ENCODE data around the gene ABHD3.
"Not testable (repeated sequence)": the region's sequence is repeated elsewhere in the genome, so short reads cannot be mapped to it uniquely, and the experiment has no call there.

Gene ABHD3

DNA sequence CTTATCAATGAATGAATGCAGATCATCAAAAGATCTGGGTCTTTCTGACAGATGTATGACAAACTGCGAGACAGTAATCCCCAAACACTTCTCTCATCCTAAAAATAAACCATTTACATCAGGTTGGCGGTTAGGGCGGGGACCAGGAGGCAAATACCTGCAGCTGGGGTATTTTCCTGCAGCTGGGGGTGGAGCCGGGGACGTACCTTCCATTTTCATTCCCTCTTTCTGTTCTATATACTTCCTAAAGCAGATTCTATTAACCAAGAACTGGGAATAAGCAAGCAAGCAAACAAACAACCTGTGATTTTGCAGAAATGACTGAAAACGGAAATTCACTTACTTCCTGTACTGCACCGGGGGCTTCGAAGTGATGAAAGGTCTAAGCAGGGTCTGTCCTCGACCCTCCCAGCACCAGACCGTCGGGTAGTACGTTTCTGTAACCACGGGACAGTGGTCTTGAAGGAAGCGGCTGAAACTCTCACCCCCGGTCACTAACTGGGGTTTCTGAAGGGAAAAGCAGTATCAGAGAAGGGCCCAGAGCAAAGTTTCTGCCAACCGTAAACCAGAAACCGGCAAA lies 1.2 kb downstream of the ABHD3 start:
- DNase-seq (ENCODE audit: low spot score), result no peak

DNA sequence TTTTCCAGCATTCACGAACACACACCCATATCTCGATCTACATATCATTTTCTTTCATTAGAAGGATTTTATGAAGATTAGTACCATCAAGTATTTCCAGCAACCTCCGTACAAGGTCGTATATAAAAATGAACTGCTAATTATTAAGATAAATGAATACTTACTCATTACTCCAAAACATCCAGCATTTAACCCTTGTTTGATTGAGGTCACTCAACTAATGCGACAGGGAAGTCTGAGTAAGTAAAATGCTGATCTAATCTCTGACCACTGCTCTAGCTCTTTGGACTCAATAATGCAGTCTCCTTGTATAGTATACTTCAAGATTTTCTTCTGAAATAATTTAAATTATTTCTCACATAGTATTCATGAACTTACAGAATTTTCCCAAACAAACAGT lies 2.0 kb downstream of the ABHD3 start:
- no peak for DNase-seq (ENCODE audit: low spot score)

DNA sequence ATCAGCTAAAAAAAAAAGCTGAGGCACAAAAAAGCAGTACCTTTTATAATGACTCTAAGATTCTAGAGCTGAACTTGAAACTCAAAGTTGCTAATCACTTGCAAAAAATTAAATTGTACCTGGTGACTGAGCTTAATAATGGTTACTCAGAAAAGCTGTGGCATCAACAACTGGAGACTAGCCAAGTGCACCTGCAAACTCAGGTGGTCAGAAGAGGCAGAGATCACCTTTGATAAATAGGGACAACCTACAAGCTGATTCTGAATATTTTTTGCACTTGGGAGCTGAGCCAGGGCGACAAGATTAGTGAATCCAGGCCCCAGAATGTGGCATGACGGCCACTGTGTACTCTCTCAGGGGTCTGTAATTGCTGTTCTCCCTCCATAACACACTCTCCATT lies 3.0 kb downstream of the ABHD3 start:
- DNase-seq (ENCODE audit: low spot score), result no peak

DNA sequence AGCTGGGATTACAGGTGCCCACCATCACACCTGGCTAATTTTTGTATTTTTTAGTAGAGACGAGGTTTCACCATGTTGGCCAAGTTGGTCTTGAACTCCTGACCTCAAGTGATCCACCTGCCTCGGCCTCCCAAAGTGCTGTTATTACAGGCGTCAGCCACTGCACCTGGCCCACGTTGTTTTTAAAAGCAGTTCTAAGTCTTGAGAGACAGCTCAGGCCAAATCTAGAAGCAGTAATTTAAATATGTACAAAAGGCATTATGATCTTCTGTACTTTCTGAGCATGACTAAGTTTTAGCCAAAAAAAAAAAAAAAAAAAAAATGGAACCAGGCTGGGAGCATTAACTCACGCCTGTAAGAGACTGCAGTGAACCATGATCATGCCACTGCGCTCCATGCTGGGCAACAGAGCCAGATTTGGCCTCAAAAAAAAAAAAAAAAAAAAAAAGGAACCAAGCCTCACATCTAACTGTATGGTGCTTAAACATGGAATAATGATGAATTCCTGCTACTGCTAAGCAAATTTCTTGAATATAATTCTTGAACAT lies 4.0 kb downstream of the ABHD3 start:
- no peak for DNase-seq (ENCODE audit: low spot score)

DNA sequence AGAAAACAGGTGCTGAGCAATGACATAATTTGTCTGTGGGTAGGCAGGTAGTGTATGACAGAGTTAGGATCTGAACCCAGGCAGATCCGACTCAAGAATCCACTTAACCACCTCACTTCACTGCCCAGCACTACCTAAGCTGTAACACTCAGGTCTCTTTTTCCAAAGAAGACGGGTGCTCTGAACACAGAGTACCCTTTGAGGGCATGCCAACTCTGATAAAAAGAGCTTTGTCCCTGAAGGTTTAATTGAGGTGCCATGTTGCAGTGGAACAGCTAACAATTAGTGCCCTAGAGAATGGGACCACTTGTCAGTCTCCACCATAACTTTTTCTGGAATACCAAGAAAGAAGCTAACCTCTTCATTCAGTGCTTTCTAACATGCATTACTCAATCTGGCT lies 11.3 kb downstream of the ABHD3 start:
- DNase-seq (ENCODE audit: low spot score), result no peak

DNA sequence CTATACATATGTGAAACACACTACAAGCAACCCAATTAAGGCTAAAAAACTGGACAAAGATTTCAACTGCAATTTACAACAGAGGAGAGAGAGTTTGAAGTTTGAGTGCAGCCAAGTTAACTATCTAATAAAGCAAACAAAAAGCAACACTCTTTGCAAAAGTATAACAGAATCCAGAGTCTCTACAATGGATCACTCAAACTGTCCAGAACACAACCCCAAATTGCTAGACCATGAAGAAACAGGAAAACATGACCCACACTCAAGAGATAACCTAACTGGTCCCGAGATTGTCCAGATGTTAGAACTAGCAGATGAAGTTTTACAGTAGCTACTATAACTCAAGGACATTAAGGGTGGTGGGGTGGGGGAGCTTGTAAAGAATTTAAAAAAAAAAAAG lies 14.8 kb downstream of the ABHD3 start:
- no peak for DNase-seq (ENCODE audit: low spot score)

DNA sequence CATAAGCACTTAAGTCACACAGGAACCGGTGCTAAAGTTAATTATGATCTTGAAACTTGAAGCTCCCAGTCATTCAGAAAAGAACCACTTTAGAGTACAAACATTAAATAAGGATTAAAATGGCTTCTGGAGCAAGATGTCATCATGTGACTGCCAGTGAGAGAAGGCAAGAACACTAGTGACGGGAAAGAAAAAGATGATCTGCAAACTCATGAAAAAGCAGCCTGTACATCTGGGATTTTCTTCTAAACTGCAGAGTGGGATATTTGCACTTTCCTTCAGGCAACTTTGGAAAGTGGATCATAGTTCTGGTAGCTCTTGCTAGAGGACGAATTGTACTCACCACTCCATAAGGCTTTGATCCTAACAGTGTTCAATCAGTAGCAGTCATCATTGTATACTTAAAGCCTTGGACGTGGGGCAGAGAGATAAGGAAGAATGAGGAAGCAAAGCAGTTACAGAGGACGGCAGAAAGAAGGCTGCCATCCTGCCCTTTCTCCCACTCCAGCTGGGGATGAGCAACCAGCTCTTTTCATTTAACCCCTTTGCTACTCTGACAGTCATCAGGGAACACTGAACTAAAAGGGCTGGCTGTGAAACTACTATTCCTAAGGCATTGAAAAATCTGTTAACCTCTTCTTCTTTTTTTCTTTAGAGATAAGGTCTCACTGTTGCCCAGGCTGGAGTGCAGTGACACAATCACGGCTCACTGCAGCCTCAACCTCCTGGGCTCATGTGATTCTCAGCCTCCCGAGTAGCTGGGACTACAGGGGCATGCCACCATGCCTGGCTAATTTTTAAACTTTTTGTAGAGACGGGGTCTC lies 18.1 kb downstream of the ABHD3 start:
- peak; percentile 16 for DNase-seq (ENCODE audit: low spot score)

DNA sequence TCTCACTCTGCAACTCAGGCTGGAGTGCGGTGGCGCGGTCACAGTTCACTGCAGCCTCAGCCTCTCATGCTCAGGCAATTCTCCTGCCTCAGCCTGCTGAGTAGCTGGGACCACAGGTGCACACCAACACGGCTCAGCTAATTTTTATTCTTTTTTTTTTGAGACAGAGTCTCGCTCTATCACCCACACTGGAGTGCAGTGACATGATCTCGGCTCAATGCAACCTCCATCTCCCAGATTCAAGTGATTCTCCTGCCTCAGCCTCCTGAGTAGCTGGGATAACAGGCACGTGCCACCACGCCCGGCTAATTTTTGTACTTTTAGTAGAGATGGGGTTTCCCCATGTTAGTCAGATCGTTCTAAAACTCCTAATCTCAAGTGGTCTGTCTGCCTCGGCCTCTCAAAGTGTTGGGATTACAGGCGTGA lies 19.0 kb downstream of the ABHD3 start:
- DNase-seq (ENCODE audit: low spot score), result not testable (repeated sequence)

DNA sequence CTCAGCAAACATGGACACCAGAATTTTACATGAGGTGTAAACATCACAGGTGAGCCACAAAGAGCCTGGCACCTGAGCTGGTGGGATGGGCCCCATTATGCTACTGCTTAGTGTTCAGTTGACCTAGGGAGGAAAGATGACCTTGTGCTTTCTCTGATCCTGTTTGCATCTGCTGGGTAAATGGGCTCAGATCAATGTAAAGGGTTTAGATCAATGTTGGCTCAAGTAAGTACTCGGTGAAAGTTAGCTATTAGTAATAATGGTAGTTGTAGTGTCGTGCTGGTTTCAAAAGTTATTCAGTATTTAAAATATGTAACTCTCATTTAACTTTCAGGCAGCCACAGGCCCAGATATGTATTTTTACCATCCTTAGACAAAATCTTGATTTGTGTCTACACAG lies 19.8 kb downstream of the ABHD3 start:
- no peak for DNase-seq (ENCODE audit: low spot score)

DNA sequence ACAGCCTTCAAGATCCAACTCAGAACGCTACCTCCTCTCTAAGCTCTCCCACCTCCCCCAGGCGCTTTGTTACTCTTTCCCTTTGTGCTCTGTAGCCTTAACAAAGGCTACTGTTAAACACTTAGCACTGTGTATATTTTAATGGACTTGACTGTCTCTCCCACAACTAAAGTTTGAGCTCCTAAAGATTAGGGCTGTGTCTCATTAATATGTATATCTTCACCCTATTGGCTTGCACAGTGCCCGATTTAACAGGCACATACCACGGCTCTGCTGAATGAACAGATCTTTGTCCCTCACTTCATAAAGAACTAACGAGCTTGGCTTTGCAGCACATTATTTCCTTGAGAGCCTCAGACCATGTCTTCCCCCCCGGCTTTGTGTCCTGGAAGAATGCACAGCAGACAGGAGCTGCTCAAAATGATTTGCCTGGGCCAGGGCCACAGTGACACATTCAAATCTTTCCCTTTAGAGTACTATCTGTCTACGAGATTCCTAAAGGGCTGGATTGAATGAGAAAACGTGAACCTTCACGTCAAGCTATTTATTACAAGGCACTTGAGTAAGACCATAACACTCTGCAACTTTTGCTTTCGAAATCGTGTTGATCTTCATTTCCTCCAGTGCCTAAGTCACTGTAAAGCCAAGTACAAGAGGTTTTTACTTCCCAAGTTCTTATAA lies 22.1 kb downstream of the ABHD3 start:
- DNase-seq (ENCODE audit: low spot score), result peak; percentile 57

DNA sequence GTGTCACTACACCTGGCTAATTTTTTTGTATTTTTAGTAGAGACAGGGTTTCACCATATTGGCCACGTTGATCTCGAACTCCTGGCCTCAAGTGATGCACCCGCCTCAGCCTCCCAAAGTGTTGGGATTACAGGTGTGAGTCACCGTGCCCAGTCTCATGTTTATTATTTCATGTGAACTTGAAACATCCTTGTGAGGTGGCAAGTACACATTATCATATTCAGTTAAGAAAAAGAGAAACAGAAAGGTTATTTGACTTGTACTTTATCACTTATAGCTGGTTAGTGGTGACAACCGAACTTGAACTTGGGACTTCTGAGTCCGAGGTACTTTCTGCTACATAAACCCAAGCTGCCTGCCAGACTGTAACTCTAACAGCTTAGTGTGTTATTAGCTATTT lies 24.4 kb downstream of the ABHD3 start:
- no peak for DNase-seq (ENCODE audit: low spot score)

DNA sequence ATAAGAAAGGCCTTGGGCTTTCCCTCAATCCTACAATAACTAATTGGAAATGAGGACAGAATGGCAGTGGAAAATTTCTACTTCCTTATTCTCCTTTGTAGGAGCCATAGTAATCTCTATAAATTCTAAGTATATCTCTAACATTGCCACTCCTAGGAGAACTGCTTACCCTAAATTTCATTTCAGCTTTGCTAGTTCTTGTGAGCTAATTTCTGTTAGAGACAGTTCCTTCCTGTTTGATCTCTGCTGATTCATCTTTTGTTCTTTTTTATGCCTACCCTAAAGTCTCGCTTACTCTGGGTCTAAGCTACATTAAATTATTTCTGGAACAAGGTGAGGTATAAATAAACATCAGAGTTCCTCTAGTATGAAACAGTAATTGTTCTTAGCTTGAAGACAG lies 25.7 kb downstream of the ABHD3 start:
- no peak for DNase-seq (ENCODE audit: low spot score)

DNA sequence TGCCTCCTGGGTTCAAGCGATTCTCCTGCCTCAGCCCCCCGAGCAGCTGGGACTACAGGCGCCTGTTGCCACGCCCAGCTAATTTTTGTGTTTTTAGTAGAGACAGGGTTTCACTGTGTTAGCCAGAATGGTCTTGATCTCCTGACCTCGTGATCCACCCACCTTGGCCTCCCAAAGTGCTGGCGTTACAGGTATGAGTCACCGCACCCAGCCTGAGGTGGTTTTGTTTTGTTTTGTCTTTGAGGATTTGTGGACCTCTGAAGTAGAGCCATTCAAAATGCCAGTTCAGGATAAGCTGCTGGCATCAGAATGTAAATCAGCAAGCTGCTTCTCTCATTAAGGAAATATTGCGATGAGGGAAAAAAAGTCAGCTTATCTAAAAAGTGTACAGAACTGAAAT lies 29.2 kb downstream of the ABHD3 start:
- DNase-seq (ENCODE audit: low spot score), result not testable (repeated sequence)

DNA sequence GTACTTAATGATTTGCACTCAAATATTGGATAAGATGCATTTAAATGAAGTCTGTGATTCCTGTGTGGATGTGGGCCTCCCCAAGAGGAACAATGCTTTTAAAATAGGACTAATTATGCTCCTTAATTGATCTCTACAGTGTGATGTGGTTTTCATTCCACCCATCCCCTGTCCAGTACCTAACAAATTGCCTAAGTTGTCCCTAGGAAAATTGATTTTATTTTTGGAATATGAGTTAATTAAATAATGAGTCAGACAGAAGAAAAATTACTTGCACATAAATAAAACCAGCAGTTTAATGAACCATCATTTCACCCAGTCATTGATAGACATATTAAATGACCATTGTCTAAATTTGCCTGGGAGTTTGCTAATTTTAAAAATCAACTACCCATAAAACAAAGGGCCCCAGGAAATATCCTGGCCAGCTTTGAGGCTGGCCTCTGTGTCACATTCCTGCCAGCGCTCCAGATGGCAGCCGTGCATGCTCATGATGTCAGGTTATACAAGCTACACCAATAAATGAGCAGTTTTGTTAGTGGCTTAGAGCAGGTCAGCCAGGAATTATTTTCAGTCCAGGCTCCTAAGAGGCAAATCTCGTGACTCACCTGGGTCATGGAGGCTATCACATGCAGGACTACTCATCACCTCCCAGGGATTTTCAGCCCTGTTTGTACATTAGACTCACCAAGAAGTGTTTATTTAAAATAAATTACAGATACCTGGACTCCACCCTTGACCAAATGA lies 31.9 kb downstream of the ABHD3 start:
- peak; percentile 46 for DNase-seq (ENCODE audit: low spot score)

DNA sequence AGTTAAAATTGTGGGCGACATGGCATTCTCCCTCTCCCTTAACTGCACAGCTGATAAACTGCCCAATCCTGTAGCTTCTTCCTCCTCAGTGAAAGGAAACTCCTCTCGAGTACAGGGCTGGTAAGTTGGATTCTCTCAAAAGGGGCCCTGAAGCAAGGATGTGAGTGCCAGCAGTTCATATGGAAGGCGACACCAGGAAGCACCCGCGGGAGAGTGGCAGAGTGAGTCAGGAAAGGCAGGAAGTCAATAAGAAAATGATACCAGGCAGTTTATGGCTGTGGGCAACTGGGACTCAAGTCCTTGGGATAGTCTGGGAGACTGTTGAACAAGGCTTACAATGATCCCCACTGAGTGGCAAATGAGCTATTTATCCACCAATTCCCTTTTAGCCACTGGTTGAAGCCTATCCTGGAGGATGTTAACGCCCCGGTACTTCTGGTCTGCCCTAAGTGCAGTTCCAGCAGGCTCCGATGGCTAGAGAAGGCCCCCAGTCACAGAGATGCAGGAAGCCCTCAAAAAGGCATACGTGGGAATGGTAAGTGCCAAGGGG lies 34.8 kb downstream of the ABHD3 start:
- DNase-seq (ENCODE audit: low spot score), result no peak

DNA sequence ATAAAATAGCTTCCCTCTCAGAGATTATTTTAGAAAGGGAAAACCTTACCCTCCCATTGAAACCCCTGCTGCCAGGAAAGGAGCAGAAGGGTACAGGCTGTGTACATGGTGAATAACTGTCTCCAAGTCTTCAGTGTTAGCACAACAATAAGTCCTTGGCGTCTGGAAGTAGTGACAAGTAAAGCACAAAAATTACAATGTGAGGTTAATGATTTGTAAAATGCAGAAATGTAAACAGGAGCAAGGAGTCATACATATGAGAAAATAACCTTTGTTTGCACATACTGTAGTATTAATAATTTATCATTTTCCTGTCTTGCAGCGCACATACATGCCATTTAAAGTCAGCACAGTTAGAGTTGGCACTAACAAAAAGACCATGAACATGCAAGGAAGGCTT lies 40.5 kb downstream of the ABHD3 start:
- DNase-seq (ENCODE audit: low spot score), result no peak

DNA sequence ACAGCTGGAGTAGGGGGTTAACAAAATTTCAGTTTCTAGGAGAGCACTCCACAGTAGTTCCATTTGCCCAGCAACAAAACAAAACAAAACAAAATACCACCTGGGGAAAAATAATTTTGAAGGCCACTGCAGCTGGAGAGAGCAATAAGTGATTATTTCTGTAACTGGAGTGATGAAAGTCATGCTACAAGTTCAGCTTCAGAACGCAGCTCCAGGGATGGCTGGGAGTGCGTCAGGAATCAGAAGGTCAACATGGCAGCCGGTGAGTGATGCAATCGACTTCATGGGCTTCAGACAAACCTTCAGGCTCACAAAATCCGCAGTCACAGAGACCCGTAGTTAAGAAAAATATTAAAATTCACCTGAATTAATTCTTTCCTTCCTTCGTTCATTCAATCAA lies 41.0 kb downstream of the ABHD3 start:
- DNase-seq (ENCODE audit: low spot score), result no peak

DNA sequence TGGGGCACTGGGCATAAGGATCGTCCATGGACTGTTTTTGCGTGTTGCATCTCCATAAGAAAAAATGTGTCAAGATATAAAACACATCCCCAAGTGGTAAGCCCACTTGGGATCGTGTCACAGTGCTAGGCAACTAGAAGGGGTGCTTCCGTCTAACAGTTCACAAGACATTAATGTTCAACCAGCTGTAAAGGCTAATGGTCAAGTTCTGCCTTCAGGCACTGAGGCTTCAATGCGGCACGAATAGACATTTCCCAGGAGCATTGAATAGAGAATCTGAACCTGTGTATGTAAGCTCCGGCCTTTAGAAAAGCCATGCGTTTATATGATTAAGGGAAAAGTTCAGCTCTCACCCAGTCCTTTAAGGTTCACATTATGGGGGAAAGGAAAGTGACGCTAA lies 42.0 kb downstream of the ABHD3 start:
- DNase-seq (ENCODE audit: low spot score), result no peak

DNA sequence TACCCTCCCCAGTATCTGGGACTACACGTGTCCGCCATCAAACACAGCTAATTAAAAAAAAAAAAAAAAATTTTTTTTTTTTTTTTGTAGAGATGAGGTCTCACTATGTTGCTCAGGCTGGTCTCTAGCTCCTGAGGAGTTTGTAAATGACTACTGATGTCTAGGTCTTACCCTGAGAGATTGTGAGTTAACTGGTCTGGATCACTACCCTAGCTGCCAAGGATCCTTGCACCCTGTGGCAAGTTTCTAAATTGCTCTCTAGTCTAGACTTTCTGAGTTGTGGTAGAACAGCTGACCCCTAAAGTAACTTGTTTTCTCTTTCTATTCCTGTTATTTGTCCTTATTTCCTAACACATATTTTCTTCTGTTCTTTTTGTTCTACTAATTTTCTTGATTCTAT lies 44.5 kb downstream of the ABHD3 start:
- no peak for DNase-seq (ENCODE audit: low spot score)

DNA sequence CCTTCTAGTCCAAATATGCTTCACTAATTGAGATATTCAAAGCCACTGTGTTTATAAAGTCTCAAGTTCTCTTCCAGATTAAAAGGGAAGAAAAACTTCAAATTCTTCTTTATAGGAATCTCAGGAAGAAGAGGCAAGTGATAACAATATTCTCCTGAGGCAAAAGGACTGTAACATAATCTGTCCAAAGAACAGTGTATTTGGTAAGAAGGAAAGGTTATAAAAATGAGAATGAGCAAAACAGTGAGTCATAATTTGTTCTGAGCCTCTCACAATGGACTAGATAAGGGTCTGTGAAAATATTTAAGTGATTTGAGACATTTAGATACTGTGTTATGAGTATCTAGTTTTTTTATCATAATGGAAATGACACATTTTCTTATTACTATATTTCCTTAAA lies 48.2 kb downstream of the ABHD3 start:
- DNase-seq (ENCODE audit: low spot score), result peak; percentile 28

DNA sequence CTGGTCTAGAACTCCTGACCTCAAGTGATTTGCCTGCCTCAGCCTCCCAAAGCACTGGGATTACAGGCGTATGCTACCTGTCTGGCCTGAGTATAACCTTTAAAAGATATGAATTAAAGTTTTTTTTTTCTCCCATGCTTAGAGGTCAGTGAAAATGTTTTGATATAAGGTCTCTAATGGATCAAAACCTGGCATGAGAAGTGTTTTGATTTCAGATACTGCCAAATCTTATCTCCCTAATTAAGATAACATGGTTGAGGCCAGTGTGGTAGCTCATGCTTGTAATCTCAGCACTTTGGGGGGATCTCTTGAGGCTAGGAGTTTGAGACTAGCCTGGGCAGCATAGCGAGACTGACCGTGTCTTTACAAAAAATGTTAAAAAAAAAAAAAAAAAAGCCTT lies 51.2 kb downstream of the ABHD3 start:
- no peak for DNase-seq (ENCODE audit: low spot score)

DNA sequence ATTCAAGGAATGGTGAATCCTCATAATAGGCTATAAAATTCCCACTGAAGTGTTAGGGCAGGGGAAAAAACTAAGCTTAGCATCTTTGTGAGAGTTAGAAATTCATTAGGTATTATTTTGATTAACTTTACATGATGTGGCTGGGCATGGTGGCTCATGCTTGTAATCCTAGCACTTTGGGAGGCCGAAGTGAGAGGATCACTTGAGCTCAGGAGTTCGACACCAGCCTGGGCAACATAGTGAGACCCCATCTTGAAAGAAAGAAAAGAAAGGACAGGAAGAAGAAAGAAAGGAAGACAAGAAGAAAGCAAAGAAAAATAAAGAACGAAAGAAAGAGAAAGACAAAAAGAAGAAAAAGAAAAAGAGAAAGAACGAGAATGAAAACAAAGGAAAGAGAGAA lies 52.5 kb downstream of the ABHD3 start:
- DNase-seq (ENCODE audit: low spot score), result no peak

All from AG20443 (cell line).